HL-60 (cell line): Measurements from ENCODE around the gene SMARCC2.
A peak's percentile ranks its signal among the peaks of the same experiment; 100 is the strongest.

Source experiments
- DNase-seq, 2 experiments: peaks; one replicate each; pipeline ENCODE4 v3.0.0-alpha.2; 2010 to 2020; ENCODE audit warnings: low read depth in 1 of 2, low spot score in 1 of 2
- H3K27ac ChIP-seq: fragments of 250-450 bp; sonication (Bioruptor Pico); replicated peaks from 2 replicates; pipeline ENCODE4 v1.5.1; 2020; ENCODE audit warnings: mild to moderate bottlenecking, moderate library complexity
- H3K27me3 ChIP-seq: fragments of 250-450 bp; sonication (Bioruptor Pico); 2 replicates; pipeline ENCODE4 v1.5.1; 2021; ENCODE audit warnings: mild to moderate bottlenecking, moderate library complexity; ENCODE audit not compliant: insufficient read depth, poor library complexity, severe bottlenecking
- H3K4me3 ChIP-seq: replicated peaks from 2 replicates; pipeline ENCODE4 v1.5.1; 2011; ENCODE audit warnings: mild to moderate bottlenecking, control low read depth, low read length; ENCODE audit not compliant: insufficient read depth
- GABPA ChIP-seq: IDR thresholded peaks from 2 replicates; pipeline ENCODE4 v1.6.1; 2012; ENCODE audit warnings: low read depth
- POLR2AphosphoS5 ChIP-seq: IDR thresholded peaks from 2 replicates; pipeline ENCODE4 v1.6.1; 2012; ENCODE audit warnings: low read depth
- SPI1 ChIP-seq: IDR thresholded peaks from 2 replicates; pipeline ENCODE4 v1.6.1; 2012; ENCODE audit warnings: low read depth, mild to moderate bottlenecking, borderline replicate concordance
- long read RNA-seq: library from polyadenylated mRNA; unstranded; transcript quantifications from one replicate; pipeline ENCODE4 v2.0.0, GENCODE V29; 2020
- TF ChIP-seq, protein P1 (sequence below): IDR thresholded peaks from one replicate; pipeline ENCODE4 v1.5.1; 2011; ENCODE audit warnings: low read length, control low read depth, inconsistent platforms; ENCODE audit not compliant: insufficient read depth
- TF ChIP-seq, protein P2 (sequence below): IDR thresholded peaks from 2 replicates; pipeline ENCODE4 v1.6.1; 2012; ENCODE audit warnings: low read depth; ENCODE audit not compliant: insufficient replicate concordance

The SMARCC2 gene
- long read RNA-seq, full-length matches to known transcripts, result 68 of 153 reads
- long read RNA-seq, partial matches to known transcripts, result 60 of 153 reads
- long read RNA-seq, other reads (novel, unspliced or antisense), result 25 of 153 reads

DNA sequence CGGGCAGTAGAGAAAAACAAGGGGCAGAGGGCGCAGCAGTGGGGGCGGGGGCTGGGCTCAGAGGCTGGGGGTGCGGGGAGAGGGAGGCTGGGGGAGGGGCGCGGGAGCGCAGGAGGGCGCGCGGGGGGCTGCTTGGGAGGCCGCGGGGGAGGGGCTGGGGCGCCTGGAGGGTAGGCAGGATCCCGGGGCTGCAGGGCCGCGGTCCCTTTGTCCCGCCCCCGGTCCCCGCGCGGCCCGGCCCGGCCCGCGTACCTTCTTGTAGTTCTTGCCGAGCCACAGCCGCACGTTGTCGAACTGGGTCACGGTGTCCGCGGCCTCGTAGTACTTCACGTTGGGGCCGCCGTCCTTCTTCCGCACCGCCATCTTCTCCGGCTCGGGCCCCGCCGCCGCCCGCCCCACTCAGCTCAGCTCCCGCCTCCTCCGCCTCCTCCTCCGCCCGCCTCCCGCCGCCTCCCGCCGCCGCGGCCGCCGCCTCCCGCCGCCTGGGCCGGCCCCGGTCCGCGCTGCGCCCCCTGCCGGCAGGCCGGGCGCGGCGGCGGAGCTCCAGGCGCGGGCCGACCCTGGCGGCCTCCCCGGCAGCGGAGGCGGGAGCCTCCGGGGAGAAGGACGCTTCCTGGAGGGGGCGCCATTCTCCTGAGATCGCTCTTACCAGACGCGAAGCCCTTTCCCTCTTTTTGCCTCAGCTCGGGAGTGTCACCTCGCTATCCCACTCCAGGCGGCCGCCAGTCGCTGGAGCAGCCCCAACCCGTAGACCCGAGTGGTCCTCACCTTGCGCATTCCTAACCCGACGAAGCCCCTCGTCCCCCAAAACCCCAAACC is at the start of gene SMARCC2:
Gene SMARCC2 (minus strand): TSS at position 385 of the 819 bp plus-strand sequence. CDS start 22 bp downstream, at position 363.
- H3K4me3 ChIP-seq, result peak within 1 kb of the TSS; percentile 86
- TF ChIP-seq POLR2AphosphoS5, result peak; percentile 57; the same call in 1 of the 2 replicates
- TF ChIP-seq GABPA, result no peak
- TF ChIP-seq, protein P1, sequence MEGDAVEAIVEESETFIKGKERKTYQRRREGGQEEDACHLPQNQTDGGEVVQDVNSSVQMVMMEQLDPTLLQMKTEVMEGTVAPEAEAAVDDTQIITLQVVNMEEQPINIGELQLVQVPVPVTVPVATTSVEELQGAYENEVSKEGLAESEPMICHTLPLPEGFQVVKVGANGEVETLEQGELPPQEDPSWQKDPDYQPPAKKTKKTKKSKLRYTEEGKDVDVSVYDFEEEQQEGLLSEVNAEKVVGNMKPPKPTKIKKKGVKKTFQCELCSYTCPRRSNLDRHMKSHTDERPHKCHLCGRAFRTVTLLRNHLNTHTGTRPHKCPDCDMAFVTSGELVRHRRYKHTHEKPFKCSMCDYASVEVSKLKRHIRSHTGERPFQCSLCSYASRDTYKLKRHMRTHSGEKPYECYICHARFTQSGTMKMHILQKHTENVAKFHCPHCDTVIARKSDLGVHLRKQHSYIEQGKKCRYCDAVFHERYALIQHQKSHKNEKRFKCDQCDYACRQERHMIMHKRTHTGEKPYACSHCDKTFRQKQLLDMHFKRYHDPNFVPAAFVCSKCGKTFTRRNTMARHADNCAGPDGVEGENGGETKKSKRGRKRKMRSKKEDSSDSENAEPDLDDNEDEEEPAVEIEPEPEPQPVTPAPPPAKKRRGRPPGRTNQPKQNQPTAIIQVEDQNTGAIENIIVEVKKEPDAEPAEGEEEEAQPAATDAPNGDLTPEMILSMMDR, result peak; percentile 58
- TF ChIP-seq, protein P2, sequence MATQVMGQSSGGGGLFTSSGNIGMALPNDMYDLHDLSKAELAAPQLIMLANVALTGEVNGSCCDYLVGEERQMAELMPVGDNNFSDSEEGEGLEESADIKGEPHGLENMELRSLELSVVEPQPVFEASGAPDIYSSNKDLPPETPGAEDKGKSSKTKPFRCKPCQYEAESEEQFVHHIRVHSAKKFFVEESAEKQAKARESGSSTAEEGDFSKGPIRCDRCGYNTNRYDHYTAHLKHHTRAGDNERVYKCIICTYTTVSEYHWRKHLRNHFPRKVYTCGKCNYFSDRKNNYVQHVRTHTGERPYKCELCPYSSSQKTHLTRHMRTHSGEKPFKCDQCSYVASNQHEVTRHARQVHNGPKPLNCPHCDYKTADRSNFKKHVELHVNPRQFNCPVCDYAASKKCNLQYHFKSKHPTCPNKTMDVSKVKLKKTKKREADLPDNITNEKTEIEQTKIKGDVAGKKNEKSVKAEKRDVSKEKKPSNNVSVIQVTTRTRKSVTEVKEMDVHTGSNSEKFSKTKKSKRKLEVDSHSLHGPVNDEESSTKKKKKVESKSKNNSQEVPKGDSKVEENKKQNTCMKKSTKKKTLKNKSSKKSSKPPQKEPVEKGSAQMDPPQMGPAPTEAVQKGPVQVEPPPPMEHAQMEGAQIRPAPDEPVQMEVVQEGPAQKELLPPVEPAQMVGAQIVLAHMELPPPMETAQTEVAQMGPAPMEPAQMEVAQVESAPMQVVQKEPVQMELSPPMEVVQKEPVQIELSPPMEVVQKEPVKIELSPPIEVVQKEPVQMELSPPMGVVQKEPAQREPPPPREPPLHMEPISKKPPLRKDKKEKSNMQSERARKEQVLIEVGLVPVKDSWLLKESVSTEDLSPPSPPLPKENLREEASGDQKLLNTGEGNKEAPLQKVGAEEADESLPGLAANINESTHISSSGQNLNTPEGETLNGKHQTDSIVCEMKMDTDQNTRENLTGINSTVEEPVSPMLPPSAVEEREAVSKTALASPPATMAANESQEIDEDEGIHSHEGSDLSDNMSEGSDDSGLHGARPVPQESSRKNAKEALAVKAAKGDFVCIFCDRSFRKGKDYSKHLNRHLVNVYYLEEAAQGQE, result no peak
- no peak for TF ChIP-seq SPI1
- DNase-seq, result peak; percentile 84 to 86
- peak within 1 kb of the TSS; percentile 78 for H3K27ac ChIP-seq
- no peaks in the 10 kb centered on the region for H3K27me3 ChIP-seq

DNA sequence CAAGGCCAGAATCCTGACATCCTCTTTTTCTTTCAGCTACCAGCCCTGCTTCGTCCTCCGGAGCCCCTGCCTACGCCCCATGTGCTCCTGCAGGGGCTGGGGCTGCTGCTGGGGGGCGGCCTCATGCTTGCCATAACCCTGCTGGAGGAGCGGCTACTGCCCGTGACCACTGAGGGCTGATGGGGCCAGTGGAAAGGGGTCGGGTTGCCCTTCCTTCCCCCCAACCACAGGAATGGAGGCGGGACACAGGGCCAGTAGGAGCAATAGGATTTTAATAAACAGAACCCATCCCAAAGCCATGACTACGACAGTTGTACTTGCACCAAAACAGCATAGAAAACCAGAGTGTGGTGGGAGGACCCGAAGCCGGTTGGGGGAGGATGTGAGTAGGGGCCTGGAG is 48.3 kb upstream of the SMARCC2 start:
- Histone ChIP-seq H3K4me3 (no peak overlapping the region), H3K27me3 (no peaks in the 10 kb centered on the region), H3K27ac (no peak overlapping the region)
- DNase-seq, result no peak
- TF ChIP-seq GABPA, result no peak
- no peak for TF ChIP-seq SPI1
- TF ChIP-seq, protein P2, result no peak
- TF ChIP-seq, protein P1, result no peak
- no peak for TF ChIP-seq POLR2AphosphoS5

DNA sequence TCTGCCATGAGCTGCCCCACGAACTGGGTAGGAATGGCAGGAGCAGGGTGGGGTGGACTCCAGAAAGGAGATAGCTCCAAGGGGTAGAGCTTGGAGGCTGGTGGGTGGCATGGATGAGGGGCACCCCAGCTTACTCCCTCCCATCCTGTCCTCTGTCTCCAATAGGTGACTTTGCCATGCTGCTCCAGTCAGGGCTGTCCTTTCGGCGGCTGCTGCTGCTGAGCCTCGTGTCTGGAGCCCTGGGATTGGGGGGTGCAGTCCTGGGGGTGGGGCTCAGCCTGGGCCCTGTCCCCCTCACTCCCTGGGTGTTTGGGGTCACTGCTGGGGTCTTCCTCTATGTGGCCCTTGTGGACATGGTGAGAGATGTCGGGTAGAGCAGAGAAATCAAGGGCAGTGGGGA is 47.7 kb upstream of the SMARCC2 start:
- H3K27ac ChIP-seq, result no peak overlapping the region
- H3K4me3 ChIP-seq, result no peak overlapping the region
- no peak for DNase-seq
- no peaks in the 10 kb centered on the region for H3K27me3 ChIP-seq
- no peak for TF ChIP-seq POLR2AphosphoS5
- TF ChIP-seq SPI1, result no peak
- TF ChIP-seq, protein P1, result no peak
- TF ChIP-seq, protein P2, result no peak
- TF ChIP-seq GABPA, result no peak
